K562 (cell line): ENCODE measurements around the gene BMPER. TPM values are rescaled to one million over a fixed set of nuclear protein-coding genes. Genes with fewer than 3 reads are reported as not detected.

Experiments
- ADNP ChIP-seq: fragments of 200-800 bp; sonication (Bioruptor generic); IDR thresholded peaks from 2 replicates; pipeline ENCODE4 v1.6.1; 2016; ENCODE audit warnings: missing genetic modification characterization, missing compliant biosample characterization
- DMBX1 ChIP-seq: fragments of 250-450 bp; sonication (Bioruptor Pico); IDR thresholded peaks from 2 replicates; pipeline ENCODE4 v1.8.0; 2022; ENCODE audit warnings: inconsistent platforms, mild to moderate bottlenecking, moderate library complexity, borderline replicate concordance
- FUS ChIP-seq: fragments of 200-400 bp; formaldehyde crosslinking; optimal IDR thresholded peaks from 2 replicates; pipeline ENCODE3; 2017; ENCODE audit warnings: low read depth, low read length
- HDAC1 ChIP-seq, 2 experiments: fragments of 450-650 bp; IDR thresholded peaks; 2 replicates each; pipeline ENCODE4 v1.6.1; 2016 to 2017; ENCODE audit warnings: inconsistent platforms in 1 of 2, mild to moderate bottlenecking in 1 of 2, moderate library complexity in 1 of 2
- ZNF764 ChIP-seq: fragments of 250-450 bp; sonication (Bioruptor Pico); IDR thresholded peaks from 2 replicates; pipeline ENCODE4 v1.4.0; 2020; ENCODE audit warnings: low read depth, mild to moderate bottlenecking, moderate library complexity
- polyA plus RNA-seq, 8 experiments: library from polyadenylated mRNA; depleted of rRNA in 4 of 8; stranded (reverse) in 5 of 8; unstranded in 3 of 8; fragments of >200 nt; fragmentation: Nextera tagmentation in 2 of 8; fragmentation: Illumina TruSeq in 1 of 8; extraction: Ambion mirVana in 2 of 8; extraction: Trizol in 1 of 8; gene quantifications; 2 replicates each; pipeline versions ENCODE4 v1.2.1 to v1.2.3, GENCODE V29; 2011 to 2014; ENCODE audit warnings: inconsistent platforms in 1 of 8, missing spikeins in 1 of 8
- total RNA-seq, 7 experiments: library from RNA; depleted of rRNA in 6 of 7; stranded (reverse); fragments of >200 nt in 6 of 7; fragmentation: Illumina TruSeq in 2 of 7; extraction: Trizol in 2 of 7; gene quantifications; 2 replicates each; pipeline versions ENCODE4 v1.2.1 to v1.2.3, GENCODE V29; 2011 to 2021; ENCODE audit warnings: low replicate concordance in 1 of 7
- TF ChIP-seq, protein P1 (sequence below), 2 experiments: IDR thresholded peaks in 1 of 2; conservative IDR thresholded peaks in 1 of 2; 2 replicates each; pipeline ENCODE4 v1.6.1; 2016; ENCODE audit warnings: low read depth in 2 of 2, mild to moderate bottlenecking in 1 of 2, missing compliant biosample characterization in 1 of 2, missing genetic modification characterization in 1 of 2, moderate library complexity in 1 of 2
- TF ChIP-seq, protein P2 (sequence below): fragments of 450-650 bp; IDR thresholded peaks from 2 replicates; pipeline ENCODE4 v1.6.1; 2016
- TF ChIP-seq, protein P3 (sequence below): fragments of 450-650 bp; IDR thresholded peaks from 2 replicates; pipeline ENCODE4 v1.6.1; 2016; ENCODE audit warnings: antibody characterized with exemption

BMPER gene
- total and polyA plus RNA-seq, 9 of the 15 experiments (the other 6 are each of a cell fraction or from before 2014, with no cell fraction given) = not detected

DNA sequence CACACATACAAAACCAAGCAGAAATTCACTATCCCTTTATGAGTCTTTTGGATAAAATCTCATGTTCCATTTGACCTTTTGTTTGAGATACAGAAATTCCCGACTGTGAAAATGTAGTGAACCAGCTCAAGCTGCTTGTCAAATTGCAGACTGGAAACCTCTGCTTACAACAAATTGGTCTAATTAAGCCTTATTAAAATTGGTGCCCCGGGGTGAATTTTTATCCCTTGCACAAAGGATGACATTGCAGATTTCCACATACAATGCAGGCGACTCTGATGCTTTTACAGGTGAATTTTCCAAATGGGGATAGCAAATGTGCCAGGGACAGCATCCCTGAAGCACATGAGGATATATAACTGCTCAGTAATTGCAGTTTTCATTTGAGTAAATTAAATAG is 257.3 kb downstream of the BMPER start (continued):
- no peak for TF ChIP-seq FUS
- TF ChIP-seq, protein P1, sequence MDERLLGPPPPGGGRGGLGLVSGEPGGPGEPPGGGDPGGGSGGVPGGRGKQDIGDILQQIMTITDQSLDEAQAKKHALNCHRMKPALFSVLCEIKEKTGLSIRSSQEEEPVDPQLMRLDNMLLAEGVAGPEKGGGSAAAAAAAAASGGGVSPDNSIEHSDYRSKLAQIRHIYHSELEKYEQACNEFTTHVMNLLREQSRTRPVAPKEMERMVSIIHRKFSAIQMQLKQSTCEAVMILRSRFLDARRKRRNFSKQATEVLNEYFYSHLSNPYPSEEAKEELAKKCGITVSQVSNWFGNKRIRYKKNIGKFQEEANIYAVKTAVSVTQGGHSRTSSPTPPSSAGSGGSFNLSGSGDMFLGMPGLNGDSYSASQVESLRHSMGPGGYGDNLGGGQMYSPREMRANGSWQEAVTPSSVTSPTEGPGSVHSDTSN (CRISPR knock-in tag; IDR thresholded peaks at IDR 0.05; ENCODE audit: low read depth) = no peak
- TF ChIP-seq, protein P1 (tag; conservative IDR thresholded peaks at IDR 0.05; ENCODE audit: low read depth) = no peak
- TF ChIP-seq, protein P2, sequence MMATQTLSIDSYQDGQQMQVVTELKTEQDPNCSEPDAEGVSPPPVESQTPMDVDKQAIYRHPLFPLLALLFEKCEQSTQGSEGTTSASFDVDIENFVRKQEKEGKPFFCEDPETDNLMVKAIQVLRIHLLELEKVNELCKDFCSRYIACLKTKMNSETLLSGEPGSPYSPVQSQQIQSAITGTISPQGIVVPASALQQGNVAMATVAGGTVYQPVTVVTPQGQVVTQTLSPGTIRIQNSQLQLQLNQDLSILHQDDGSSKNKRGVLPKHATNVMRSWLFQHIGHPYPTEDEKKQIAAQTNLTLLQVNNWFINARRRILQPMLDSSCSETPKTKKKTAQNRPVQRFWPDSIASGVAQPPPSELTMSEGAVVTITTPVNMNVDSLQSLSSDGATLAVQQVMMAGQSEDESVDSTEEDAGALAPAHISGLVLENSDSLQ = no peak
- TF ChIP-seq, protein P3, sequence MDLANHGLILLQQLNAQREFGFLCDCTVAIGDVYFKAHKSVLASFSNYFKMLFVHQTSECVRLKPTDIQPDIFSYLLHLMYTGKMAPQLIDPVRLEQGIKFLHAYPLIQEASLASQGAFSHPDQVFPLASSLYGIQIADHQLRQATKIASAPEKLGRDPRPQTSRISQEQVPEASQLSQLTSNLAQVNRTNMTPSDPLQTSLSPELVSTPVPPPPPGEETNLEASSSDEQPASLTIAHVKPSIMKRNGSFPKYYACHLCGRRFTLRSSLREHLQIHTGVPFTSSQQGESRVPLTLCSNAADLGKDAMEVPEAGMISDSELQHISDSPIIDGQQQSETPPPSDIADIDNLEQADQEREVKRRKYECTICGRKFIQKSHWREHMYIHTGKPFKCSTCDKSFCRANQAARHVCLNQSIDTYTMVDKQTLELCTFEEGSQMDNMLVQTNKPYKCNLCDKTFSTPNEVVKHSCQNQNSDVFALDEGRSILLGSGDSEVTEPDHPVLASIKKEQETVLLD = no peak
- no peak for TF ChIP-seq ZNF764 (CRISPR knock-in tag)
- no peak for TF ChIP-seq DMBX1 (CRISPR knock-in tag)
- no peak for TF ChIP-seq HDAC1 (IDR thresholded peaks at IDR 0.05)
- no peak for TF ChIP-seq ADNP (tag)
